Measurements from ENCODE around the gene INPPL1. TPM values are rescaled to one million over a fixed set of nuclear protein-coding genes. Genes with fewer than 3 reads are reported as not detected.
A peak's percentile ranks its signal among the peaks of the same experiment; 100 is the strongest.
"Not testable (repeated sequence)": the region's sequence is repeated elsewhere in the genome, so short reads cannot be mapped to it uniquely, and the experiment has no call there.

Gene INPPL1
- total RNA-seq, 2 donors from 2014 or later: 85.0 to 142 TPM

DNA sequence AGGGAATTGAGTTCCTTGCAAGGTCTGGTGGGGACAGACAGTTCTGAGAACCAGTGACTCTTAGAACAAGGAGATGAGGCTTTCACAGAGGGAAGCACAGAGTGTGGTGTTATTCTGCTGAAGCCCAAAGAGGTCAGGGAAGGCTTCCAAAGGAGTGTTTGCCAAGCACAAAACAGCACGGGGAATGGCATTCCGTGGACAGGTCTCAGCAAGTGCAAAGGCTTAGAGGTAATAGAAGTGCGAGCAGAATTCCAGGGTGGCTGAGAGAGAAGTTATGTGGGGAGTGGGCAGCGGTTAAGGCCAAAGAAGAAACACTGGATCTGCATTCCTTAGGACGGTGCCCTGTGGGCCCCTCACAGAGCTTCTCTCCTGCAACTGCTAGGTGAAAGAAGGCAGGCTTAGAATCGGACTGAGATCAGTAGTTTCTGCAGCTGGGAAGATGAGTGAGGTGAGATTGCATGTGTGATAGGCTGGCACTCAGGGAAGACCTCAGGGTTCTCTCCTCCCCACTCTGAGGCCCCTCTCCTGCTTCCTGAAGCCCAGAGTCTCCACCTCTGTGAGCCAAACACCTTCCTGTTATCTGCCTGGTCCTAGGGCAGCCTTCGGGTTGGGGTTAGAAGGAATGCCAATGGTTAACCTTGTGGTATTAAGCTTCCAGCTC, 43.5 kb upstream of the INPPL1 start:
- intact Hi-C loops (cut with DNase I); H3K27me3 ChIP-seq (replicated peaks; ENCODE audit: insufficient read depth); H3K4me1 ChIP-seq (replicated peaks); H3K4me3 ChIP-seq; H3K9me3 ChIP-seq; H3K36me3 ChIP-seq: not testable (repeated sequence)
- 18% methylated on average over 7 of the region's 7 CpGs for WGBS
- H3K27ac ChIP-seq: peak overlapping the region; percentile 56 to 70
- TF ChIP-seq POLR2AphosphoS5 (IDR thresholded peaks at IDR 0.05): peak; percentile 73
- peak; percentile 78 for DNase-seq (ENCODE audit: low spot score)

DNA sequence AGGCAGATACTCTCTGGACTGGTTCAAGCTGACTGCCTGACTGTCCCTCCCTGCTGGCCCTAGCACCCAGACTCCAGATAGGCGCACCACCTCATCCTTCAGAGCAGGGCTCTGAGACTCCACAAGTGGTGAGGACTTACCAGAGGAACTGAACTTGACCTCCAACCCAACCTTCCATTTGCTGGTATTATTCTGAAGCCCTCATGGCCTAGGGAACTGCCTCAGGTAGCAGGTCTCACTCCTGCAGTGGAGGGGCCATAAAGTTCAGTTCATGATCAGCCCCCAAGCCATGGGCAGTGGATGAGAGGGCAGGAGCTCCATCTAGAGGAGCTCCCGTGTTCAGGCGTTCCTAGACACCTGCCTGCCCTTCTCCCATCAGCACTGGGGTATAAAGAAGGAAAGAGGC, 43.0 kb upstream of the INPPL1 start:
- WGBS: 35% methylated on average over 3 of the region's 3 CpGs
- H3K4me1 ChIP-seq (replicated peaks); H3K4me3 ChIP-seq; H3K36me3 ChIP-seq; H3K9me3 ChIP-seq; H3K27me3 ChIP-seq (replicated peaks; ENCODE audit: insufficient read depth); intact Hi-C loops (cut with DNase I): not testable (repeated sequence)
- TF ChIP-seq, protein P1, sequence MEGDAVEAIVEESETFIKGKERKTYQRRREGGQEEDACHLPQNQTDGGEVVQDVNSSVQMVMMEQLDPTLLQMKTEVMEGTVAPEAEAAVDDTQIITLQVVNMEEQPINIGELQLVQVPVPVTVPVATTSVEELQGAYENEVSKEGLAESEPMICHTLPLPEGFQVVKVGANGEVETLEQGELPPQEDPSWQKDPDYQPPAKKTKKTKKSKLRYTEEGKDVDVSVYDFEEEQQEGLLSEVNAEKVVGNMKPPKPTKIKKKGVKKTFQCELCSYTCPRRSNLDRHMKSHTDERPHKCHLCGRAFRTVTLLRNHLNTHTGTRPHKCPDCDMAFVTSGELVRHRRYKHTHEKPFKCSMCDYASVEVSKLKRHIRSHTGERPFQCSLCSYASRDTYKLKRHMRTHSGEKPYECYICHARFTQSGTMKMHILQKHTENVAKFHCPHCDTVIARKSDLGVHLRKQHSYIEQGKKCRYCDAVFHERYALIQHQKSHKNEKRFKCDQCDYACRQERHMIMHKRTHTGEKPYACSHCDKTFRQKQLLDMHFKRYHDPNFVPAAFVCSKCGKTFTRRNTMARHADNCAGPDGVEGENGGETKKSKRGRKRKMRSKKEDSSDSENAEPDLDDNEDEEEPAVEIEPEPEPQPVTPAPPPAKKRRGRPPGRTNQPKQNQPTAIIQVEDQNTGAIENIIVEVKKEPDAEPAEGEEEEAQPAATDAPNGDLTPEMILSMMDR (IDR thresholded peaks at IDR 0.05): peak in 2 of 4 experiments; percentile 40 to 48
- peak overlapping the region; percentile 56 to 70 for H3K27ac ChIP-seq
- DNase-seq (ENCODE audit: low spot score): peak; percentile 22

DNA sequence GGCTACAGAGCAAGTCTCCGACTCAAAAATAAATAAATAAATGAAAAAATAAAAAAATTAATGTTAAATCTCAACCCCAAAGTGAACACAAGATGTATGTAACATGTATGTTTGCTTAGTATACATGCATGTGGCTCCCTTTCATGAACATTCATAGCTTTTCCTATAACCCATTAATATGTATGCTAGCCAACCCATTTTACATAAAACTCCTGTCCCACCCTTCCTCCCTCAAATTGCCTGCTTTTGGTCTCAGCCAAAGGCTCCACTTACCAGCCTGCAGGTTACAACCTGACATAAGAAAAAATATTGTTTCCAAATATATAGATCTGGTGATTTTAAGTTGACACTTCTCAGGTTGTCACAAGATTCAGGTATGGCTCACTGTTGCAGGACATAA, 36.3 kb upstream of the INPPL1 start:
- H3K36me3 ChIP-seq: no peaks in the 10 kb centered on the region
- H3K4me1 ChIP-seq (replicated peaks): no peaks in the 10 kb centered on the region
- H3K9me3 ChIP-seq: no peaks in the 10 kb centered on the region
- H3K4me3 ChIP-seq: no peak overlapping the region
- H3K27me3 ChIP-seq (replicated peaks; ENCODE audit: insufficient read depth): no peaks in the 10 kb centered on the region
- H3K27ac ChIP-seq: no peak overlapping the region
- no peak for DNase-seq (ENCODE audit: low spot score)
- intact Hi-C loops (cut with DNase I): no loop called here
- TF ChIP-seq POLR2A (IDR thresholded peaks at IDR 0.05) (no peak), POLR2AphosphoS5 (IDR thresholded peaks at IDR 0.05) (no peak)
- TF ChIP-seq, protein P1 (IDR thresholded peaks at IDR 0.05): no peak
- 92% methylated on average over 1 of the region's 1 CpG for WGBS

DNA sequence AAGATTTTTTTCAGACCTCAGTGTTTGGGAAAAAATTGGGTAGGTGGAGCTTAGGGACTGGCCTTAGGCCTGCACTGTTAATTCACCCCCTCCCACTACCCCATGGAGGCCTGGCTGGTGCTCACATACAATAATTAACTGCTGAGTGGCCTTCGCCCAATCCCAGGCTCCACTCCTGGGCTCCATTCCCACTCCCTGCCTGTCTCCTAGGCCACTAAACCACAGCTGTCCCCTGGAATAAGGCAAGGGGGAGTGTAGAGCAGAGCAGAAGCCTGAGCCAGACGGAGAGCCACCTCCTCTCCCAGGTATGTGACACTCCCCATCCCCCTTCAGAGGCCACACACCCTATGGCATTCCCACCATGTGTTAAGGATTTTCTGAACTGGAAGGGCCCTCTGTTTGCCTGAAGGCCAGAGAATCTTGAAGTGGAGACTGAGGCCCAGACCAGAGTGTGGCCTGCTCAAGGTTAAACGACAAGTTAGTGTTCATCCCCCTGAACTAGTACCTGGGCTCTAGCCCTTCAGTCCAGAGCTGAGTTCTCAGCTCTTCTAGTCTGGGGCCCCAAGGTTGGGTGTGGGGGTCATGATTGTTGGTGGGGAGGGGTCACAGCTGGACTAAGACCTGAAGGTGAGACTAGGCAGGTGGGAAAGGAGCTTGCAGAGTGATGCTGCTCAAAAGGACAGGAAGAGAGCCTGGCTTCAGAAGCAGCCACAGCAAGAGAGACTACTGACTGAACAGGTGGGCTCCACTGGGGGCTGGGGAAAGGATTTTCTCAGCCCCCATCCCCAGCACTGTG, 34.9 kb upstream of the INPPL1 start:
- Histone ChIP-seq H3K27ac (no peak overlapping the region), H3K4me1 (replicated peaks) (no peaks in the 10 kb centered on the region), H3K27me3 (replicated peaks; ENCODE audit: insufficient read depth) (no peaks in the 10 kb centered on the region), H3K36me3 (no peaks in the 10 kb centered on the region), H3K9me3 (no peaks in the 10 kb centered on the region), H3K4me3 (no peak overlapping the region)
- no peak for TF ChIP-seq POLR2A (IDR thresholded peaks at IDR 0.05)
- TF ChIP-seq, protein P1 (IDR thresholded peaks at IDR 0.05): no peak
- TF ChIP-seq POLR2AphosphoS5 (IDR thresholded peaks at IDR 0.05): no peak
- no peak for DNase-seq (ENCODE audit: low spot score)
- WGBS: 40% methylated on average over 3 of the region's 3 CpGs
- intact Hi-C loops (cut with DNase I): no loop called here

DNA sequence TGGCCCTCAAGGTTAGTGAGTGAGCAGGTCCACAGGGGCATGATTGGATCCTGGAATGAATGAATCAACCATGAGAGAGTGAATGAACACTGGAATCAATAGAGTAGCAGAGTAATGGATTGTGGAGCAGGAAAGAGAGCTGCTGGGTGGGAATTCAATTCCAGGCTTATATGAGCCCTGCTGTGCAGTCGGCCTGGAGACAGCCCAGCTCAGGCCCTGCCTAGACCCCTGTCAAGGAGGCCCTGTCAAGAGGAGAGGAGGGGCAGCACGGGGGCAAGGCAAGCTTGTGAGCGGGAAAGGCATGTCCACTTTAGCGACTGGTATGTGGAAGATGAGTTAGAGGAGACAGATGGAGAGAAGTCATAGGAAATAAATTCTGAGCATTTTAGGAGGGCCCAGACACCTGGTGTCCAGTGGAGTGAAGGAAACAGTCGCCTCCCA, 33.9 kb upstream of the INPPL1 start:
- no peak for DNase-seq (ENCODE audit: low spot score)
- 83% methylated on average over 5 of the region's 5 CpGs for WGBS
- Histone ChIP-seq H3K27me3 (replicated peaks; ENCODE audit: insufficient read depth) (no peaks in the 10 kb centered on the region), H3K9me3 (no peaks in the 10 kb centered on the region), H3K27ac (no peak overlapping the region), H3K4me3 (no peak overlapping the region), H3K4me1 (replicated peaks) (no peaks in the 10 kb centered on the region), H3K36me3 (no peaks in the 10 kb centered on the region)
- TF ChIP-seq, protein P1 (IDR thresholded peaks at IDR 0.05): no peak
- no peak for TF ChIP-seq POLR2A (IDR thresholded peaks at IDR 0.05)
- no peak for TF ChIP-seq POLR2AphosphoS5 (IDR thresholded peaks at IDR 0.05)
- intact Hi-C loops (cut with DNase I): no loop called here

All from prostate gland (tissue), 2 donors.